ENCODE results near the gene PPP1R37.

The PPP1R37 gene

GRCh38 chr19:45175515-45176345 is 82.8 kb downstream of the PPP1R37 start:
- no peak for TF ChIP-seq POLR2AphosphoS5 (IDR thresholded peaks at IDR 0.05; ENCODE audit: low read depth, low read length)
- no peak for TF ChIP-seq TAF1 (IDR thresholded peaks at IDR 0.05; ENCODE audit: borderline replicate concordance, insufficient read depth, low read length)
- TF ChIP-seq REST (IDR thresholded peaks at IDR 0.05; ENCODE audit: insufficient read depth in 1 of 2, low read depth in 2 of 2, low read length in 2 of 2): no peak
- no peak for TF ChIP-seq SIN3A (IDR thresholded peaks at IDR 0.05; ENCODE audit: borderline replicate concordance, insufficient read depth, low read length)
- TF ChIP-seq FOXP2 (optimal IDR thresholded peaks at IDR 0.05; ENCODE audit: borderline replicate concordance, extremely low read depth, extremely low read length, insufficient read depth): no peak

- peak; percentile 36; the same call in 1 of the 2 replicates for TF ChIP-seq TAF1 (IDR thresholded peaks at IDR 0.05; ENCODE audit: borderline replicate concordance, insufficient read depth, low read length)
- no peak for TF ChIP-seq SIN3A (IDR thresholded peaks at IDR 0.05; ENCODE audit: borderline replicate concordance, insufficient read depth, low read length)
These were observed 84.9 kb downstream of the PPP1R37 start, which contains the start of gene TRAPPC6A for GRCh38 chr19:45177817-45178261. Gene TRAPPC6A, minus strand, starts transcription at chr19:45178237. Its CDS starts 19 bp downstream, at chr19:45178218.

DNA sequence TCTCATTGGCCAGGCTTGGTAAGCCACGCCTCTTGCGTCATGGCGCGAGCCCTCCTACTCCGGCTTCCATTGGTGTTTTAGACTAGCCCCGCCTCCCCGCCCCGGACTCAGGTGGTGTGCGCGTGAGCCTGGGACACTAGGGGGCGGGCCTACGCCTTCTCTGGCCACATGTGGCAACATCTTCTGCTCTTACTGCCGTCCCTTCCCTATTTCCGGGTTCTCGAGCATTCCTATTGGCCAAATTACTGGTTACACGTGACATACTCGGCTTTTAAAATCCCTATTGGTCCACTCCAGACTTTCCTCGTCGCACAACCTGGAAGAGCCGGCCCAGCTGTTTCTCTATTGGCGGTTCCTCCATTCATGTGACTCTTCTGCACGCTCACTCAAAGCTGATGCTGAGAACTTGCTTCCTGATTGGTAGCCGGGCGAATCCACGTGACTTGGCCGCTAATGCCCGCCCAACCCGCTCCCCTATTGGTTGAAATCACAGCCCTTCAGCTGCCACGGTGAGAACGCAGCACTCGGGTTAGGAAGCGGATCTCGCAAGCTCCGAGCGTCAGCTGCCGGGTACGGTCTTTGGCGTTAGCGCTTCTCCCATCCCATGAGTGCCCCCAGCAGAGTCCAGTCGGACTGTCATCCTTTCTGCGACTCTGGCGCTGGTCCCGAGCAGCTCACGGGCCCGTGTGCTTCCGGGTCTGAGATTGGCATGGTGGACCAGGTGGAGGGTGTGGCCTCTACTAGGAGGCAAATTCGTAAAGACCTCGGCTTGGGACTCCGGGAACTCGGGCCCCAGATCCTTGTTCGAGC is 85.5 kb downstream of the PPP1R37 start, which contains the start of gene BLOC1S3:
TSS of gene BLOC1S3 (plus strand) at position 523 of the 810 bp plus-strand sequence. CDS start 513 bp downstream, outside the sequence.
- no peak for TF ChIP-seq REST (IDR thresholded peaks at IDR 0.05; ENCODE audit: insufficient read depth in 1 of 2, low read depth in 2 of 2, low read length in 2 of 2)
- peak; percentile 88 for TF ChIP-seq SIN3A (IDR thresholded peaks at IDR 0.05; ENCODE audit: borderline replicate concordance, insufficient read depth, low read length)
- TF ChIP-seq FOXP2 (optimal IDR thresholded peaks at IDR 0.05; ENCODE audit: borderline replicate concordance, extremely low read depth, extremely low read length, insufficient read depth): peak; percentile 75
- peak; percentile 73; the same call in 1 of the 2 replicates for TF ChIP-seq POLR2AphosphoS5 (IDR thresholded peaks at IDR 0.05; ENCODE audit: low read depth, low read length)

GRCh38 chr19:45179072-45179891 is 86.3 kb downstream of the PPP1R37 start:
- no peak for TF ChIP-seq TAF1 (IDR thresholded peaks at IDR 0.05; ENCODE audit: borderline replicate concordance, insufficient read depth, low read length)
- TF ChIP-seq POLR2AphosphoS5 (IDR thresholded peaks at IDR 0.05; ENCODE audit: low read depth, low read length): no peak
- TF ChIP-seq SIN3A (IDR thresholded peaks at IDR 0.05; ENCODE audit: borderline replicate concordance, insufficient read depth, low read length): no peak
- TF ChIP-seq REST (IDR thresholded peaks at IDR 0.05; ENCODE audit: insufficient read depth in 1 of 2, low read depth in 2 of 2, low read length in 2 of 2): no peak
- no peak for TF ChIP-seq FOXP2 (optimal IDR thresholded peaks at IDR 0.05; ENCODE audit: borderline replicate concordance, extremely low read depth, extremely low read length, insufficient read depth)
